Prostate gland (tissue), 2 donors: ENCODE results near the gene FREM2. TPM values are rescaled to one million over a fixed set of nuclear protein-coding genes. Genes with fewer than 3 reads are reported as not detected.

ENCODE experiments used
- DNase-seq: peaks from one replicate; pipeline ENCODE4 v3.0.0-alpha.2; 2019; ENCODE audit warnings: low spot score
- H3K27ac ChIP-seq, 2 donors: fragments of 200-600 bp; sonication (generic); 2 replicates each; pipeline ENCODE4 v1.5.1; 2017 to 2019
- H3K27me3 ChIP-seq: fragments of 200-600 bp; sonication (generic); replicated peaks from 2 replicates; pipeline ENCODE4 v1.5.1; 2019; ENCODE audit not compliant: insufficient read depth
- H3K36me3 ChIP-seq, 2 donors: fragments of 200-600 bp; sonication (generic); 1 replicate in 1 of 2; 2 replicates in 1 of 2; pipeline versions ENCODE4 v1.5.1 to v1.8.1; 2017 to 2019
- H3K4me1 ChIP-seq: fragments of 200-600 bp; sonication (generic); replicated peaks from 2 replicates; pipeline ENCODE4 v1.5.1; 2019
- H3K4me3 ChIP-seq, 2 donors: fragments of 200-600 bp; sonication (generic); 2 replicates each; pipeline ENCODE4 v1.5.1; 2017 to 2019
- H3K9me3 ChIP-seq: fragments of 200-600 bp; sonication (generic); 2 replicates; pipeline ENCODE4 v1.5.1; 2017
- POLR2A ChIP-seq: fragments of 450-650 bp; IDR thresholded peaks from one replicate; pipeline ENCODE4 v1.6.1; 2016; ENCODE audit warnings: antibody characterized with exemption, mild to moderate bottlenecking
- POLR2AphosphoS5 ChIP-seq: sonication (generic); formaldehyde crosslinking; IDR thresholded peaks from one replicate; pipeline ENCODE4 v1.6.1; 2017; ENCODE audit warnings: antibody characterized with exemption
- WGBS: methylation state at CpG from one replicate; pipeline ENCODE4 v1.1.5; 2018; 5-methylcytosine and 5-hydroxymethylcytosine counted together
- intact Hi-C: fragments of 100-400 bp; cut with DNase I; formaldehyde crosslinking; loops from one replicate; pipeline ENCODE4 v1.14.2; 2022
- total RNA-seq, 2 donors: library from RNA; depleted of rRNA; stranded (reverse); fragments of >200 nt; gene quantifications; one replicate each; pipeline ENCODE4 v1.1.0, GENCODE V29; 2016
- TF ChIP-seq, protein P1 (sequence below), 4 experiments: fragments of 200-600 bp in 2 of 4; fragments of 450-650 bp in 2 of 4; sonication (generic) in 2 of 4; IDR thresholded peaks; 1 replicate in 3 of 4; 2 replicates in 1 of 4; pipeline ENCODE4 v1.5.1; 2016 to 2019; ENCODE audit warnings: antibody characterized with exemption in 4 of 4, mild to moderate bottlenecking in 2 of 4, moderate library complexity in 2 of 4

The FREM2 gene
- total RNA-seq, 2 donors from 2014 or later = 3.1 to 5.9 TPM

DNA sequence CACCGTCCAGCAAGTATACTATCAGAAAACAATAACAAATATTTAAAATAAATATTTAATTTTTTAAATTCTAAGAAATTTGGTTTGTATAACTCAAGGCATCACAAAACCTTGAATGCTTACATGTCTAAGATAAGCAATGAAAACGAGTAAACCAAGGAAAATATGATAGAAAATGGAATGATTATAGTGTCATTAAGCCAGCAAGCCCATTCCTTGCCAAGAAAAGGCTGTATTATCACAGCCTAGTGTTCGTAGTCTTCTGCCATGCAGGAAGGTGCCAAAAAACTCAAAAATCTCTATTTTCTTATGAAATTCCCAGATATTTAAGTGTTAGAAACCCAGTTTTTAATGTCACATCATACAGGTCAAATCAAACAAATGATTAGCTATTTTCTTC, 167.3 kb downstream of the FREM2 start:
- TF ChIP-seq, protein P1, sequence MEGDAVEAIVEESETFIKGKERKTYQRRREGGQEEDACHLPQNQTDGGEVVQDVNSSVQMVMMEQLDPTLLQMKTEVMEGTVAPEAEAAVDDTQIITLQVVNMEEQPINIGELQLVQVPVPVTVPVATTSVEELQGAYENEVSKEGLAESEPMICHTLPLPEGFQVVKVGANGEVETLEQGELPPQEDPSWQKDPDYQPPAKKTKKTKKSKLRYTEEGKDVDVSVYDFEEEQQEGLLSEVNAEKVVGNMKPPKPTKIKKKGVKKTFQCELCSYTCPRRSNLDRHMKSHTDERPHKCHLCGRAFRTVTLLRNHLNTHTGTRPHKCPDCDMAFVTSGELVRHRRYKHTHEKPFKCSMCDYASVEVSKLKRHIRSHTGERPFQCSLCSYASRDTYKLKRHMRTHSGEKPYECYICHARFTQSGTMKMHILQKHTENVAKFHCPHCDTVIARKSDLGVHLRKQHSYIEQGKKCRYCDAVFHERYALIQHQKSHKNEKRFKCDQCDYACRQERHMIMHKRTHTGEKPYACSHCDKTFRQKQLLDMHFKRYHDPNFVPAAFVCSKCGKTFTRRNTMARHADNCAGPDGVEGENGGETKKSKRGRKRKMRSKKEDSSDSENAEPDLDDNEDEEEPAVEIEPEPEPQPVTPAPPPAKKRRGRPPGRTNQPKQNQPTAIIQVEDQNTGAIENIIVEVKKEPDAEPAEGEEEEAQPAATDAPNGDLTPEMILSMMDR (IDR thresholded peaks at IDR 0.05) = no peak
- no peak for TF ChIP-seq POLR2AphosphoS5
- TF ChIP-seq POLR2A = no peak
- no peak for DNase-seq
- H3K4me3 ChIP-seq = no peak overlapping the region
- intact Hi-C loops = loop anchor here (10.0 kb wide), 1 partner anchor 69 kb away; no protein-coding TSS in a partner anchor
- H3K9me3 ChIP-seq = no peaks in the 10 kb centered on the region
- no peaks in the 10 kb centered on the region for H3K27me3 ChIP-seq
- H3K4me1 ChIP-seq = no peaks in the 10 kb centered on the region
- no peak overlapping the region for H3K27ac ChIP-seq
- WGBS = 84% methylated on average over 3 of the region's 3 CpGs
- no peaks in the 10 kb centered on the region for H3K36me3 ChIP-seq

DNA sequence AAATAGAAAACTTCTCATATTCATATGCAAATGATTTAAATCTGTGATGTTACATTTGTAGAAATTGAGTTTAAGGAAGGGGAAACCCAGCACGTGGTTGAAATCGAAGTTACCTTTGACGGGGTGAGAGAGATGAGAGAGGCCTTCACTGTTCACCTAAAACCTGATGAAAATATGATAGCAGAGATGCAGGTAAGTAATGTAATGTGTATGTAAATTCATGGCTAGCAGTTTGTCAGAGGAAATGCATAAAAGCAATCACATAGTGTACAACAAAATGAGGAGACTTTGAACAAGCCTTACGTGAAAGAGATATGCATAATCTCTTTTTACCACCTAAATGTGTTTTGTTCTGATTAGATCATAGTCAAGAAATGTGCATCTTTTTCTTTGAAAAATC, 169.2 kb downstream of the FREM2 start:
- H3K27ac ChIP-seq = no peak overlapping the region
- no peaks in the 10 kb centered on the region for H3K4me1 ChIP-seq
- intact Hi-C loops = loop anchor here (10.0 kb wide), 1 partner anchor 71 kb away; no protein-coding TSS in a partner anchor
- no peak overlapping the region for H3K4me3 ChIP-seq
- no peak for DNase-seq
- no peaks in the 10 kb centered on the region for H3K9me3 ChIP-seq
- no peak for TF ChIP-seq POLR2A
- TF ChIP-seq POLR2AphosphoS5 = no peak
- TF ChIP-seq, protein P1 (IDR thresholded peaks at IDR 0.05) = no peak
- no peaks in the 10 kb centered on the region for H3K27me3 ChIP-seq
- H3K36me3 ChIP-seq = no peaks in the 10 kb centered on the region
- 90% methylated on average over 4 of the region's 4 CpGs for WGBS

DNA sequence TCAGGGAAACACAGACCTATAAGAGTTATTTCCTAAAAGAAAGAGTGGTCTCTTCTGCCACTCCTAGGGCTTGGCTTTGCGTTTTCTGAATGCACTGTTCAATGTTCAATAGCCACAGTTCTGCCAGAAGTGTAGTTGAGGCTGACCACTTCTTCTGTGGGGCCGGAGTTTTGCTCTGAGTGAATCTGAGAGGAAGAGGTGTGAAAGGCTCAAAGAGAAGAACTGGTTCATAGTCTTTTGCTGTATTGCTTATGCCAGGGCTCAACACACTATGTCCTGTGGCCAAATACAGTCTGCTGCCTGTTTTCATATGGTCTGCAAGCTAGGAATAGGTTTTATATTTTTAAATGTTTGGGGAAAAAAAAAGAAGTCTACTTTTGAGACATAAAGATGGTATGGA, 175.6 kb downstream of the FREM2 start:
- Histone ChIP-seq H3K4me1 (no peaks in the 10 kb centered on the region), H3K27ac (no peak overlapping the region), H3K36me3 (no peaks in the 10 kb centered on the region), H3K4me3 (no peak overlapping the region), H3K9me3 (no peaks in the 10 kb centered on the region), H3K27me3 (no peaks in the 10 kb centered on the region)
- no peak for DNase-seq
- intact Hi-C loops = no loop called here
- TF ChIP-seq POLR2AphosphoS5 = no peak
- TF ChIP-seq POLR2A = no peak
- TF ChIP-seq, protein P1 (IDR thresholded peaks at IDR 0.05) = no peak
- 91% methylated on average over 2 of the region's 2 CpGs for WGBS

DNA sequence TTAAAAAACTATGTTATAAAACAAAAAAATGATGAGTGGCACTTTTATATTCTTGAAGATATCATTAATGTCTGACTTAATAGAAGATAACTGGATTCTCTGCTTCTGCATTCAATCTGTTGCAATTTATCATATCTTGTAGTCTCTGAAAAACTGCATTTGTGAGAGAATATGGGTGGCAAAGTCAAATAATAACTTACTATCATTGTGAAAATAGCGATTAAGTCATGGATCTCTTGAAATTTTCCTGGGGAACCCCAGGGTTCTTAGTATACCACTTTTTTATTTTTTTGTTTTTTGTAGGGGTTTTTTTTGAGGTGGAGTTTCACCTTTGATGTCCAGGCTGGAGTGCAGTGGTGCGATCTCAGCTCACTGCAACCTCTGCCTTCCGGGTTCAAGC, 176.7 kb downstream of the FREM2 start:
- 94% methylated on average over 3 of the region's 3 CpGs for WGBS

DNA sequence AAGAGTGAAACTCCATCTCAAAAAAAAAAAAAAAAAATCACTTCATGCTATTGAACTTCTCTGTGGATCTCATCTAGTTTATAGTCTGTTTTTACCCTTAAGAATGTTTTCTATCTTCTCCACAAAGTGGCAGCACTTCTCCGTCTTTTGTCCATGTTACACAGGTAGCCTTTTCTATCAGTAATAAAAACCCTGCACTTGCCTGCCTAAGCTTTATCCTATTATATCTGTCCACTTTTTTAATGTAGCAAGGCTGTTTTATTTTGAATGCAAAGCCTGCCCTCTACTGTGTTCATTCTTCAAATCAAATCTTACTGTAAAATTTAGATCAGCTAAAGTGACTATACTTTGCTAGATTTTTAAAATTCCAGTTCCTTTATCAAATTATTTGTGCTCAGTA, 179.8 kb downstream of the FREM2 start:
- Histone ChIP-seq H3K36me3 (no peaks in the 10 kb centered on the region), H3K4me1 (no peaks in the 10 kb centered on the region), H3K27ac (no peak overlapping the region), H3K9me3 (no peaks in the 10 kb centered on the region), H3K27me3 (no peaks in the 10 kb centered on the region), H3K4me3 (no peak overlapping the region)
- TF ChIP-seq, protein P1 (IDR thresholded peaks at IDR 0.05) = peak in 1 of 4 experiments; percentile 15
- TF ChIP-seq POLR2AphosphoS5 = no peak
- no peak for DNase-seq
- intact Hi-C loops = no loop called here
- 47% methylated on average over 1 of the region's 1 CpG for WGBS

More for the DNA sequence above, 176.7 kb downstream of the FREM2 start:
- no peaks in the 10 kb centered on the region for H3K9me3 ChIP-seq
- intact Hi-C loops = no loop called here
- H3K27me3 ChIP-seq = no peaks in the 10 kb centered on the region
- no peaks in the 10 kb centered on the region for H3K4me1 ChIP-seq
- TF ChIP-seq POLR2A = no peak
- no peak for TF ChIP-seq POLR2AphosphoS5
- TF ChIP-seq, protein P1 (IDR thresholded peaks at IDR 0.05) = no peak
- DNase-seq = no peak
- no peak overlapping the region for H3K27ac ChIP-seq
- H3K36me3 ChIP-seq = no peaks in the 10 kb centered on the region
- H3K4me3 ChIP-seq = no peak overlapping the region
